Osteocyte (in vitro differentiated cells): ENCODE results near the gene HIPK3. TPM values are rescaled to one million over a fixed set of nuclear protein-coding genes. Genes with fewer than 3 reads are reported as not detected.

ENCODE experiments used
- DNase-seq: peaks from one replicate; pipeline ENCODE4 v3.0.0; 2021; ENCODE audit warnings: mixed read lengths; ENCODE audit not compliant: unreplicated experiment; ENCODE audit errors: extremely low spot score
- H3K27ac Mint-ChIP-seq: one replicate; pipeline ENCODE4 v1.8.0; 2021; ENCODE audit warnings: mild to moderate bottlenecking, mixed read lengths; ENCODE audit not compliant: unreplicated experiment
- H3K27me3 Mint-ChIP-seq: one replicate; pipeline ENCODE4 v1.8.0; 2021; ENCODE audit warnings: mixed read lengths; ENCODE audit not compliant: unreplicated experiment
- H3K36me3 Mint-ChIP-seq: one replicate; pipeline ENCODE4 v1.8.0; 2021; ENCODE audit warnings: mixed read lengths; ENCODE audit not compliant: unreplicated experiment
- H3K4me1 Mint-ChIP-seq: one replicate; pipeline ENCODE4 v1.8.0; 2021; ENCODE audit warnings: mixed read lengths; ENCODE audit not compliant: unreplicated experiment
- H3K4me3 Mint-ChIP-seq: one replicate; pipeline ENCODE4 v1.8.0; 2021; ENCODE audit warnings: mild to moderate bottlenecking, moderate library complexity, mixed read lengths; ENCODE audit not compliant: unreplicated experiment
- H3K9me3 Mint-ChIP-seq: one replicate; pipeline ENCODE4 v1.8.0; 2021; ENCODE audit warnings: mixed read lengths; ENCODE audit not compliant: unreplicated experiment
- total RNA-seq: library from RNA; stranded (reverse); gene quantifications from 2 replicates; pipeline ENCODE4 v1.2.1, GENCODE V29; 2021
- TF ChIP-seq, protein P1 (sequence below): fragments of 200-600 bp; sonication (generic); IDR thresholded peaks from 2 replicates; pipeline ENCODE4 v1.5.0; 2021; ENCODE audit warnings: antibody characterized with exemption, mild to moderate bottlenecking, moderate library complexity

HIPK3 gene
- total RNA-seq, 1 donor from 2014 or later, result 78.8 TPM

DNA sequence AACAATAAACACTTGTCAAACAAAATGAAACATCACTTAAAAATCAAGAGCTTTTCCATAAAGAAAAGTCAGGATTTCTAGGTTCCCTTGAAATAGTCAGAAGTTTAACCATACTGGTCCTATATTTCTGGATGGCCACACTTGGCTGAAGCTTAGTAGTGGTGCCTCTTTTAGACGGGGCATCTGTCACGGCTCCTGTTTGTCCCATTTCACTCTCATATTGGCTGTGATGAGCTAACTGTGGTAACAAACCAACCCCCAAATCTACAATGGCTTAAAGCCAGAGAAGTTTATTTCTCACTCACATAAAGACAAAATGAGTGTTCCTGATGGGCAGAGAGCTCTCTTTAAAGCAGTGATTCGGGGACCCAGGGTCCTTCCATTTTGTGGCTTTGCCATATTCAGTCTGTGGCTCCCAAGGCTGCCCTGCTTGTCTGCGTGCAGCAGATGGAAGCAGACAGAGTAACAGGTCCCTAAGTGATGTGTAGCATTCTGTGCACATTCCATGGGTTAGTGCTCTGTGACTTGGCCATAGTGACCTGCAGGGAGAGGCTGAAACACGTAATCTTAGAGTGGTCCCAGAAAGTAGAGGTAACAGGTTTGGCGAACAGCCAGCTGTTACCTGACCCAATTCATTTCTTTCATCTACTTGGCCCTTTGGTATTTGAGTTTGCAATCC, 137.4 kb downstream of the HIPK3 start:
- Mint-ChIP-seq H3K4me1 (peaks cover 9% of the 10 kb centered on the region), H3K27ac (no peak overlapping the region), H3K4me3 (no peak overlapping the region), H3K27me3 (no peaks in the 10 kb centered on the region), H3K9me3 (no peaks in the 10 kb centered on the region), H3K36me3 (no peaks in the 10 kb centered on the region)
- TF ChIP-seq, protein P1, sequence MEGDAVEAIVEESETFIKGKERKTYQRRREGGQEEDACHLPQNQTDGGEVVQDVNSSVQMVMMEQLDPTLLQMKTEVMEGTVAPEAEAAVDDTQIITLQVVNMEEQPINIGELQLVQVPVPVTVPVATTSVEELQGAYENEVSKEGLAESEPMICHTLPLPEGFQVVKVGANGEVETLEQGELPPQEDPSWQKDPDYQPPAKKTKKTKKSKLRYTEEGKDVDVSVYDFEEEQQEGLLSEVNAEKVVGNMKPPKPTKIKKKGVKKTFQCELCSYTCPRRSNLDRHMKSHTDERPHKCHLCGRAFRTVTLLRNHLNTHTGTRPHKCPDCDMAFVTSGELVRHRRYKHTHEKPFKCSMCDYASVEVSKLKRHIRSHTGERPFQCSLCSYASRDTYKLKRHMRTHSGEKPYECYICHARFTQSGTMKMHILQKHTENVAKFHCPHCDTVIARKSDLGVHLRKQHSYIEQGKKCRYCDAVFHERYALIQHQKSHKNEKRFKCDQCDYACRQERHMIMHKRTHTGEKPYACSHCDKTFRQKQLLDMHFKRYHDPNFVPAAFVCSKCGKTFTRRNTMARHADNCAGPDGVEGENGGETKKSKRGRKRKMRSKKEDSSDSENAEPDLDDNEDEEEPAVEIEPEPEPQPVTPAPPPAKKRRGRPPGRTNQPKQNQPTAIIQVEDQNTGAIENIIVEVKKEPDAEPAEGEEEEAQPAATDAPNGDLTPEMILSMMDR, result no peak
- peak; percentile 38 for DNase-seq

DNA sequence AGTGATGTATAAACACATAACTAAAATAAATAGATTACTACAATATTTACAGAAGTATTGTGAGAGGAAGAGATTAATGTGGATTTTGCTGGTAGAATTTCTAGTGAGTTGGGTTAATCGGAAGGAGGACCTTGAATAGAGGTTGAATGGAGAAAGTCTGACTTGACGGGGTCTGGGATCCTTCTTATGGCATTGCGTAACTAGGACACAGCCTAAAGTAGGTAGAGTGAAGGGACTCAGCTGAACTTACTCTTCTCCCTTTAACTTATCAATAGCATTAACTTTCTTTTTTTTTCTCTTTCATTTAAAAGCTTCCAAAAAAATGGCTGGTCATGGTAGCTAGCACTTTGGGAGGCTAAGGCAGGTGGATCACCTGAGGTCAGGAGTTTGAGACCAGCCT, 139.2 kb downstream of the HIPK3 start:
- Mint-ChIP-seq H3K27me3 (no peaks in the 10 kb centered on the region), H3K36me3 (no peaks in the 10 kb centered on the region), H3K27ac (no peak overlapping the region)

DNA sequence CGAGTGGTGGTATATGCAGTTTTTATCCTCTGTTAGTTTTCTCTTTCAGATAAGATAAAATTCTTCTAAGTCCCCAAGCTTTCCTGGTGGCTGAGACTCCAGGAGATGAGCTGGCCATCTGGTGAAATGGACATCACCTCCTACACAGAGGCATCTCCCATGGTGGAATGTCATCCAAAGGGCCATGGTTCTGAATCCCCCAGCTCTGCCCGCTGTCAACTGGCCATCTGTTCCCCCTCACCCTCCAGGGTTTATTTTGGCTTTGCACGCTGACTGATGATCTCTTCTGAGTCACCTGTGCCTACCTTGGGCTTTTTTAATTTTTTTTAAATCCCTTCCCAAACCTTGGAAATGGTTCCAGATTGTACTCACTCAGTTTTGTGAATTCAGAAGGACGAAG, 142.2 kb downstream of the HIPK3 start:
- Mint-ChIP-seq H3K4me1 (peaks cover 2% of the 10 kb centered on the region), H3K36me3 (no peaks in the 10 kb centered on the region), H3K27me3 (no peaks in the 10 kb centered on the region), H3K27ac (no peak overlapping the region), H3K9me3 (no peaks in the 10 kb centered on the region), H3K4me3 (no peak overlapping the region)
- TF ChIP-seq, protein P1, result no peak
- peak; percentile 54 for DNase-seq

More for the DNA sequence above, 139.2 kb downstream of the HIPK3 start:
- Mint-ChIP-seq H3K4me3 (no peak overlapping the region), H3K9me3 (no peaks in the 10 kb centered on the region), H3K4me1 (peaks cover 9% of the 10 kb centered on the region)
- peak; percentile 4 for DNase-seq
- TF ChIP-seq, protein P1, result no peak

DNA sequence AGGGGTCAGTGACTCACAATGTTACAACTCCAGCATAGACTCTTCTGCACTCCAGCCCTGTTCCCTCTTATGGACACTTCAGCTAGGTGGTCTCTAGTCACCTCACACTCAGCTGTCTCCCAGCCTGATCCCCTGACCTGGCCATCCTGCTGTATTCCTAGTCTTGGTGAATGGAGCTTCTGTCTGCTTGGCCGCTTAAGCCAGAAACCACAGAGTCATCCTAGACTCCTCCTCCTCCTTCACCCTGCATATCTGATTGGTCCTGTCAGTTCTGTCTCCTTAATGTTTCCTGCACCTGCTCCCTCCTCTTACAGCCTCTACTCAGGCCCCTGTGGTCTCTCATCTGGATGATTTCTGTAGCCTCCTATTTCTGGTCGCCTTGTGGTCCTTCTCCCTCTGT, 144.9 kb downstream of the HIPK3 start:
- DNase-seq, result peak; percentile 46
- no peaks in the 10 kb centered on the region for H3K9me3 Mint-ChIP-seq
- no peak overlapping the region for H3K4me3 Mint-ChIP-seq
- no peaks in the 10 kb centered on the region for H3K36me3 Mint-ChIP-seq
- H3K27me3 Mint-ChIP-seq, result no peaks in the 10 kb centered on the region
- TF ChIP-seq, protein P1, result no peak
- H3K4me1 Mint-ChIP-seq, result peaks cover 2% of the 10 kb centered on the region
- no peak overlapping the region for H3K27ac Mint-ChIP-seq

DNA sequence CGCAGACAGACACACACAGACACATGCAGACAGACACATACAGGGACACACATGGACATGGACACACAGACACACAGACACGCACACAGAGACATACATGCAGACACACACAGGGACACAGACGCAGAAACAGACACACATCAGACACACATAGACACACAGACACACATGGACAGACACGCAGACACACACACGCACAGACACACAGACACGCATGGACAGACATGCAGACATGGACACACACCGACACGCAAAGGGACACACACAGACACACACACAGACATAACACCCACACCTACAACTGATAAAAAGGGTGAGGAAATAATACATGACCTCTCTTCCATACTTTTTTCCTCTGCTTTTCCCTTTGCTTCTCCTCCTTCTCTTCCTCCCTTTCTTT, 146.2 kb downstream of the HIPK3 start:
- no peaks in the 10 kb centered on the region for H3K36me3 Mint-ChIP-seq
- TF ChIP-seq, protein P1, result no peak
- DNase-seq, result peak; percentile 34
- H3K27me3 Mint-ChIP-seq, result no peaks in the 10 kb centered on the region
- H3K4me1 Mint-ChIP-seq, result peaks cover 2% of the 10 kb centered on the region
- H3K27ac Mint-ChIP-seq, result no peak overlapping the region
- H3K4me3 Mint-ChIP-seq, result no peak overlapping the region
- no peaks in the 10 kb centered on the region for H3K9me3 Mint-ChIP-seq
